Omental fat pad (tissue), 4 donors: ENCODE data around the gene CCDC93. TPM values are rescaled to one million over a fixed set of nuclear protein-coding genes. Genes with fewer than 3 reads are reported as not detected.

Experiments used
- ATAC-seq: fragments of 150-250 bp; one replicate; pipeline ENCODE4 v1.9.1; 2016; ENCODE audit warnings: mild to moderate bottlenecking, moderate library complexity; ENCODE audit not compliant: low FRiP score
- DNase-seq: peaks from one replicate; pipeline ENCODE4 v3.0.0-alpha.2; 2019; ENCODE audit warnings: low spot score
- total RNA-seq, 4 donors: library from RNA; depleted of rRNA; stranded (reverse); fragments of >200 nt; gene quantifications; one replicate each; pipeline ENCODE4 v1.1.0, GENCODE V29; 2016
- TF ChIP-seq, protein P1 (sequence below), 3 donors: fragments of 450-650 bp; IDR thresholded peaks; one replicate each; pipeline ENCODE4 v1.5.1; 2016 to 2017; ENCODE audit warnings: antibody characterized with exemption in 3 of 3, mild to moderate bottlenecking in 3 of 3, moderate library complexity in 2 of 3

CCDC93 gene
- total RNA-seq, 4 donors from 2014 or later = 21.4 to 34.8 (median 22.3) TPM

DNA sequence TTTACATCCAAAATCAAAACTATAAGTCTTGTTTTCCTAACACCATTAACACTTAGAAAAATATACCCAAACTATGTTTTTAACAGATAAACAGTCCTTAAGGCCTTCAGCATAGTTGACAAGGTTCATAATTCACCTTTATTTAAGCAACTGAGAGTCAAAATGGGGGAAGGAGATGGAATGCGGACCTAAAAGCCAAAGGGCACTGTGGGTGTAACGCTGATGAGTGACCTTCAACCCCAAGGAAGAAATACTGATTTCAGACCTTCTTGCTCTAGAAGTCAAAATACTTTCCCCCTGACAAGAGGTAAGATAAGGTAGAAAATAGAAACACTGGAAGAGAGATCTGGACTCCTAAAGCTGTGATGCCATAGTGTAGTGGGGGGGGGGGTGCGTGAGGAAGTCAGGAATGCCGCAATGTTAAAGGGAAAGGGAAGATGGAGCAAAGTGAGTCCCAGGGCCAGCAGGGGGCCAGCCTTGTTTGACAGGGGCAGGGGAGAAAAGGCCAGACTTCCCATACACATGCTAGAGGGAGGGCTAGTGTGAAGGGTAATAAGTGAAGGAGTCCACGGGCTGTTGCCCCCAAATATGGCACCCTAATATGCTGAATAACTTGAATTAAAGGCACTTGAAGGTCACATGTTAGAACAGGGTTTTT lies 31.4 kb downstream of the CCDC93 start:
- TF ChIP-seq, protein P1, sequence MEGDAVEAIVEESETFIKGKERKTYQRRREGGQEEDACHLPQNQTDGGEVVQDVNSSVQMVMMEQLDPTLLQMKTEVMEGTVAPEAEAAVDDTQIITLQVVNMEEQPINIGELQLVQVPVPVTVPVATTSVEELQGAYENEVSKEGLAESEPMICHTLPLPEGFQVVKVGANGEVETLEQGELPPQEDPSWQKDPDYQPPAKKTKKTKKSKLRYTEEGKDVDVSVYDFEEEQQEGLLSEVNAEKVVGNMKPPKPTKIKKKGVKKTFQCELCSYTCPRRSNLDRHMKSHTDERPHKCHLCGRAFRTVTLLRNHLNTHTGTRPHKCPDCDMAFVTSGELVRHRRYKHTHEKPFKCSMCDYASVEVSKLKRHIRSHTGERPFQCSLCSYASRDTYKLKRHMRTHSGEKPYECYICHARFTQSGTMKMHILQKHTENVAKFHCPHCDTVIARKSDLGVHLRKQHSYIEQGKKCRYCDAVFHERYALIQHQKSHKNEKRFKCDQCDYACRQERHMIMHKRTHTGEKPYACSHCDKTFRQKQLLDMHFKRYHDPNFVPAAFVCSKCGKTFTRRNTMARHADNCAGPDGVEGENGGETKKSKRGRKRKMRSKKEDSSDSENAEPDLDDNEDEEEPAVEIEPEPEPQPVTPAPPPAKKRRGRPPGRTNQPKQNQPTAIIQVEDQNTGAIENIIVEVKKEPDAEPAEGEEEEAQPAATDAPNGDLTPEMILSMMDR (IDR thresholded peaks at IDR 0.05) = no peak
- no peak for DNase-seq
- ATAC-seq = no peak

DNA sequence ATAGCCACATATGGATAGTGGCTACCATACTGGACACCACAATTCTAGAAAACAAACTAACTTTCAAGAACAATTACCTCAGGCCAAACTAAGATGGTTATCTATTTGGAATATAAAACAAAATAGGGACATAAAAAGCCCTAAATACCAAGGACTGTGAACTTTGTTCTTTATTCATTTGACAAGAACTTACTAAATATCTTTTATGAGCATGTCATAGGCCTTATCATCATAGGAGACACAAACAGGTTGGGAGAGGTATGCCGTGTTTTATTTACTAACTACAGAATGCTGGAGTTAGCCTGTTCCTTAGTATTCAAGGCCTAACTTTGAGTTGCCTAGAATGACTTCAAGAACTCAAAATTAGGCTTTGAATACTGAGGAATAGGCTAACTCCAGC lies 32.1 kb downstream of the CCDC93 start:
- TF ChIP-seq, protein P1 (IDR thresholded peaks at IDR 0.05) = no peak
- DNase-seq (no peak), ATAC-seq (no peak)

DNA sequence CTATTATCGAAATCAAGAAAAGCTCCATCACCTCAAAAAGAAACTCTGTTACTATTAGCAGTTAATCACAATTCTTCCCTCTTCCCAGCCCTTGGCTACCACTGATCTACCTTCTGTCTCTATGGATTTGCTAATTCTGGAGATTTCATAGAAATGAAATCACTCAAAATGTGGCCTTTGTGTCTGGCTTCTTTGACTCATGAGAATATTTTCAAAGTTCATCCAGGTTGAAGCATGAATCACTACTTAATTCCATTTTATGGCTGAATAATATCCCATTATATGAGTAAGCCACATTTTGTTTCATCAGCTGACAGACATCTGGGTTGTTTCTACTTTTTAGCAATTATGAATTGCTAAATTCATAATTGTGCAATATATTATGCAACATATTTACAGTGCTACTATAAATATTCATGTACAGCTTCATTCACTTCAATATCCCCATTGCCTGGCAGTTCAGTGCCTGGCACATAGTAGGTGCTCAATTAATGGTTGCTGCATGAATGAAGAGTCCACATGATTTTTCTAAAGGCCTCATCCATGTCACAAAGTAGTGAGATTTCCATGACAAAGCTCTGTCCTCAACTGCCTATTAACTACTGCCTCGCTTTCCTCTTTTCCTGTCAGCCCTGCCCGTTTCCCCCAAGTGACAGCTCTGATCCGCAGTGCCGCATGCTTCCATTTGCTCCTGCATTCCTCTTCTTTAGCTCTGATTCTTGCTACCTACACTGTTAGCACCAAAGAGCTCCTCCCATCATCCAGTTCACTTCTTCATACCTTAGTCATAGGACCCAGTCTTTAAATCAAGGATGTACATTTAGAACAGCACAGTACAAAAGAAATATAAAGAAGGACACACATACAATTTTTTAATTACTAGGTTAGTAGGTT lies 32.8 kb downstream of the CCDC93 start:
- TF ChIP-seq, protein P1 (IDR thresholded peaks at IDR 0.05) = no peak
- no peak for DNase-seq

GRCh38 chr2:117979911-117980701 lies 33.8 kb downstream of the CCDC93 start:
- ATAC-seq (peak; percentile 79), DNase-seq (no peak)
- TF ChIP-seq, protein P1 (IDR thresholded peaks at IDR 0.05) = no peak

More for the DNA sequence above, 32.8 kb downstream of the CCDC93 start:
- ATAC-seq = peak; percentile 90

- no peak for DNase-seq
- no peak for ATAC-seq
Measured at GRCh38 chr2:117977696-117978095, 36.2 kb downstream of the CCDC93 start.

DNA sequence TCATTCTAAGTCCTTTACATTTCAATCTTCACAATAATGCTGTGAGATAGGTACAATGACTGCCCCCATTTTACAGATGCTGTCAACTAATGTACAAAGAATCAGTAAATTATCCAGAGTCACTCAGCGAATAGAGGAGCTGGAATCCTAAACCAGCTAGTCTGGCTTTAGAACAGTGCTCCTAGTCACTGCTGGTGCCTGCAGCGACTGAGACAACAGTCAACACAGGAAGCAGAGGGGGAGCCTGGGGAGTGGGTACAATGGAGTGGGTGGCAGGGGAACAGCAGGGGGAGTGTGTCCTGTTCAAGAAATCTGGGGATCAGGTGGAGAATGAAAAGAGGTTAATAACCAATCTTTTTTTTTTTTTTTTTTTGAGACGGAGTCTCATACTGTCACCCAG lies 37.3 kb downstream of the CCDC93 start:
- no peak for ATAC-seq
- TF ChIP-seq, protein P1 (IDR thresholded peaks at IDR 0.05) = no peak
- DNase-seq = no peak

More at GRCh38 chr2:117977696-117978095, 36.2 kb downstream of the CCDC93 start:
- TF ChIP-seq, protein P1 (IDR thresholded peaks at IDR 0.05) = no peak
